HepG2 (cell line): ENCODE measurements around the gene DNAJC5. TPM values are rescaled to one million over a fixed set of nuclear protein-coding genes. Genes with fewer than 3 reads are reported as not detected.
A peak's percentile ranks its signal among the peaks of the same experiment; 100 is the strongest.

Experiments used
- AFF4 ChIP-seq: sonication (generic); formaldehyde crosslinking; IDR thresholded peaks from 2 replicates; pipeline ENCODE4 v1.4.0; 2020; ENCODE audit warnings: missing genetic modification reagents
- AKAP8 ChIP-seq: sonication (generic); formaldehyde crosslinking; IDR thresholded peaks from 2 replicates; pipeline ENCODE4 v1.5.1; 2020; ENCODE audit warnings: mild to moderate bottlenecking, missing genetic modification reagents
- ARNT ChIP-seq: fragments of 450-650 bp; IDR thresholded peaks from 2 replicates; pipeline ENCODE4 v1.6.1; 2017
- HBP1 ChIP-seq: IDR thresholded peaks from 2 replicates; pipeline ENCODE4 v1.6.1; 2016; ENCODE audit warnings: low read depth, control low read depth
- HINFP ChIP-seq: sonication (generic); formaldehyde crosslinking; IDR thresholded peaks from 2 replicates; pipeline ENCODE4 v1.4.0; 2020; ENCODE audit warnings: low read depth, mild to moderate bottlenecking, missing genetic modification reagents
- HOXA9 ChIP-seq: sonication (generic); formaldehyde crosslinking; IDR thresholded peaks from 2 replicates; pipeline ENCODE4 v1.8.1; 2022; ENCODE audit warnings: missing genetic modification reagents, mild to moderate bottlenecking, moderate library complexity, borderline replicate concordance
- NR2F6 ChIP-seq, 2 experiments: IDR thresholded peaks; 2 replicates each; pipeline ENCODE4 v1.6.1; 2016; ENCODE audit warnings: antibody characterized with exemption in 1 of 2, mild to moderate bottlenecking in 1 of 2
- RBM39 ChIP-seq: fragments of 200-400 bp; formaldehyde crosslinking; IDR thresholded peaks from one replicate; pipeline ENCODE4 v1.6.1; 2018; ENCODE audit warnings: antibody characterized with exemption, mild to moderate bottlenecking, low read depth, low read length; ENCODE audit not compliant: poor library complexity, severe bottlenecking
- TEAD3 ChIP-seq: optimal IDR thresholded peaks from 2 replicates; pipeline ENCODE3; 2016; ENCODE audit warnings: borderline replicate concordance
- TGIF2 ChIP-seq: IDR thresholded peaks from 2 replicates; pipeline ENCODE4 v1.6.1; 2016; ENCODE audit warnings: control low read depth, missing compliant biosample characterization
- ZBTB25 ChIP-seq: IDR thresholded peaks from 2 replicates; pipeline ENCODE4 v1.6.1; 2018; ENCODE audit warnings: missing genetic modification reagents
- ZNF101 ChIP-seq: sonication (generic); formaldehyde crosslinking; IDR thresholded peaks from 2 replicates; pipeline ENCODE4 v1.4.0; 2020; ENCODE audit warnings: mild to moderate bottlenecking, low read depth, missing genetic modification reagents, borderline replicate concordance
- polyA plus RNA-seq, 8 experiments: library from polyadenylated mRNA; depleted of rRNA in 3 of 8; stranded (reverse) in 7 of 8; unstranded in 1 of 8; fragments of >200 nt; fragmentation: Illumina TruSeq in 4 of 8; extraction: Trizol in 4 of 8; gene quantifications; 2 replicates each; pipeline versions ENCODE4 v1.2.1 to v1.2.3, GENCODE V29; 2011 to 2016; ENCODE audit warnings: low read depth in 4 of 8, missing spikeins in 1 of 8, mixed read lengths in 1 of 8; ENCODE audit not compliant: insufficient read depth in 1 of 8
- total RNA-seq, 5 experiments: library from RNA; depleted of rRNA; stranded (reverse); fragments of >200 nt; fragmentation: Illumina TruSeq; extraction: Trizol; gene quantifications; 2 replicates each; pipeline ENCODE4 v1.2.3, GENCODE V29; 2016; ENCODE audit warnings: low read depth in 1 of 5
- TF ChIP-seq, protein P1 (sequence below): sonication (generic); formaldehyde crosslinking; IDR thresholded peaks from 2 replicates; pipeline ENCODE4 v1.8.0; 2022; ENCODE audit warnings: low read depth, missing genetic modification reagents
- TF ChIP-seq, protein P2 (sequence below): sonication (generic); formaldehyde crosslinking; IDR thresholded peaks from 2 replicates; pipeline ENCODE4 v1.5.0; 2020; ENCODE audit warnings: mild to moderate bottlenecking, missing genetic modification reagents

DNAJC5 gene
- total and polyA plus RNA-seq, 2 of the 13 experiments (the other 11 are each of a cell fraction or from before 2014, with no cell fraction given) = 42.8 to 64.5 TPM

DNA sequence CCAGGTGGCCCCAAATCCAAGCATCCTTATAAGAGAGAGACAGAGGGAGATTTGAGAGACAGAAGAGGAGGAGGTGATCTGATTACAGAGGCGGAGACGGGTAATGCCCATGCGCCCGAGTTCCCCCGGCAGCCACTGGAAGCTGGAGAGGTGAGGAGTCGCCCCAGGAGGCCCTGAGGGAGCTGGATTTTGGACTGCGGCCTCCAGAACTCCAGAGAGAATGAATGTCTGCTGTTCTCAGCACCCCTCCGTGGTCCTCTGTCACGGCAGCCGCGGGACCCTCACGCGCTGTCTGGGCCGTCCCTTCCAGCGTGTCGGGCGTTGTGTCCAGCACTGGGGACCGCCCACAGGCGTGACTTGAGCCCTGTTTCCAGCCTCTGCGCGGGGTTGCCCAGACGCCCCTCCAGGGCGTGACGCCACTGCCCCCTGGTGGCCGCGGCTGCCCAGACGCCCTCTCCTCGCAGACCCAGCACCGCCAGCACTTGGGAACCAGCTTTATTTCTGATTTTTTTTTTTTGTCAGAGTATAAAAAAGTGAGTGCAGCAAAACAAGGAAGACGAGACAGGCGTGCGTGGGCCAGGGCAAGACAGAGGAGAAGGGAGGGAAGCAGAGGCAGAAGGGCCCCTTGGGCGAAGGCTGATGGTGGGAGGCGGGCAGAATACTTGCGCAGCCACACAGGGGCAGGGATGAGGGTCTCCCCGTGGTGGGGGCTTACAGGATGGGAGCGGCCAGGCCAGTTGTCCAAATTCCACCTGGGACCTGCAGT, 78.9 kb downstream of the DNAJC5 start (continued):
- TF ChIP-seq ZBTB25 (CRISPR knock-in tag) (peak; percentile 90), ARNT (no peak), TEAD3 (peak; percentile 89), NR2F6 (IDR thresholded peaks at IDR 0.05) (no peak; the same call in 1 of the 2 replicates), NR2F6 (CRISPR knock-in tag; IDR thresholded peaks at IDR 0.05) (peak; percentile 82), HBP1 (CRISPR knock-in tag) (peak; percentile 72; the same call in 1 of the 2 replicates), AKAP8 (CRISPR knock-in tag) (peak; percentile 94), ZNF101 (CRISPR knock-in tag) (no peak), RBM39 (peak; percentile 98), HOXA9 (CRISPR knock-in tag) (no peak), TGIF2 (CRISPR knock-in tag) (peak; percentile 86), HINFP (peak; percentile 92; the same call in 1 of the 2 replicates), AFF4 (CRISPR knock-in tag) (no peak)
- TF ChIP-seq, protein P1, sequence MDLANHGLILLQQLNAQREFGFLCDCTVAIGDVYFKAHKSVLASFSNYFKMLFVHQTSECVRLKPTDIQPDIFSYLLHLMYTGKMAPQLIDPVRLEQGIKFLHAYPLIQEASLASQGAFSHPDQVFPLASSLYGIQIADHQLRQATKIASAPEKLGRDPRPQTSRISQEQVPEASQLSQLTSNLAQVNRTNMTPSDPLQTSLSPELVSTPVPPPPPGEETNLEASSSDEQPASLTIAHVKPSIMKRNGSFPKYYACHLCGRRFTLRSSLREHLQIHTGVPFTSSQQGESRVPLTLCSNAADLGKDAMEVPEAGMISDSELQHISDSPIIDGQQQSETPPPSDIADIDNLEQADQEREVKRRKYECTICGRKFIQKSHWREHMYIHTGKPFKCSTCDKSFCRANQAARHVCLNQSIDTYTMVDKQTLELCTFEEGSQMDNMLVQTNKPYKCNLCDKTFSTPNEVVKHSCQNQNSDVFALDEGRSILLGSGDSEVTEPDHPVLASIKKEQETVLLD (CRISPR knock-in tag) = no peak
- TF ChIP-seq, protein P2, sequence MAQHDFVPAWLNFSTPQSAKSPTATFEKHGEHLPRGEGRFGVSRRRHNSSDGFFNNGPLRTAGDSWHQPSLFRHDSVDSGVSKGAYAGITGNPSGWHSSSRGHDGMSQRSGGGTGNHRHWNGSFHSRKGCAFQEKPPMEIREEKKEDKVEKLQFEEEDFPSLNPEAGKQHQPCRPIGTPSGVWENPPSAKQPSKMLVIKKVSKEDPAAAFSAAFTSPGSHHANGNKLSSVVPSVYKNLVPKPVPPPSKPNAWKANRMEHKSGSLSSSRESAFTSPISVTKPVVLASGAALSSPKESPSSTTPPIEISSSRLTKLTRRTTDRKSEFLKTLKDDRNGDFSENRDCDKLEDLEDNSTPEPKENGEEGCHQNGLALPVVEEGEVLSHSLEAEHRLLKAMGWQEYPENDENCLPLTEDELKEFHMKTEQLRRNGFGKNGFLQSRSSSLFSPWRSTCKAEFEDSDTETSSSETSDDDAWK (CRISPR knock-in tag) = no peak
